Measurements from ENCODE around the gene MAP2K4.

MAP2K4 gene

DNA sequence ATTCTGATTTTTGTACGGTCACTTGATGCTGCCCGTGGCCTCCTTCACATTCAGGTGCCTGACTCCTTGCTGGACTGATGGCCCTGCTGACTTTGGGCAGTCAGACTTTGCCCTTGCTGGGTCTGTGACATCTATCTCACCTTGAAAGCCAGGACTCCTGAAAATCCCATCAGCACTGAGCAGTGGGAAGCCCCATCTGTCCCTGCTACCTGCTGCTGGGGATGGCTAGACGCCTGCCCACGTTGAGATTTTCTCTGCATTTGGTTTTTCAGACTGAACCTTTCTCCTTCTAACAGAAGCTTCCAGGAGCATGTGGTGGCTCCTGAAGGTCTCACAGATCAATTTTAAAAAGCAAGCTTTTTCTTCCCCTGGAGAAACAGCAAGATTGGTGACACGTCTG is 13.2 kb upstream of the MAP2K4 start:
- Histone ChIP-seq H3K4me1 (ENCODE audit: insufficient read depth, low read length) (no peaks in the 10 kb centered on the region), H3K36me3 (ENCODE audit: insufficient read depth, low read length) (no peaks in the 10 kb centered on the region), H3K9ac (ENCODE audit: low read depth, low read length) (no peak overlapping the region), H3K9me3 (ENCODE audit: control insufficient read depth, insufficient read depth, low read length) (no peaks in the 10 kb centered on the region)

DNA sequence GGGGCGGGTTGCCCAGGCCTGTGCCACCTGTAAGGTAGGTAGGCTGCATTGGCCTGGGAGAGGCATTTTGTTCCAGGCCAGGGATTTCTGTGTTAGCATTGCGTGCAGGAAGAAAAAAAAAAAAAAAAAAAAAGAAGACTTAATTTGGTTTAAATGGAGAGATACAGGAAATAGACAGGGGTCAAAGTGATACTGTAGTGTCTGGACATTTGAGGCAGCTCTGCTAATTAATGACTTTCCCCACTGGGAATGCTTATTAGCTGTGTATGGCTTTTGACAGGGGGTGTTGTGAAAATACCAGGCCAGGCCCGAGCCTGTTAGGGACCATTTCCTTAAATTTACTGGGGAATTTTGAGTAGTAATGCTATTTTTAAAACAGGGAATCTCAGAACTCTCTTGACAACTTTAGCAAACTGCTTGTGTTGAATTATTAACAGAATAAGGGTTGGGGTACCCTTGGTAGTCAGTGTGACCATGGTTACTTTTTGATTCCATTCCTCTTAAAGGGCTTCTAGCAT is 1.0 kb downstream of the MAP2K4 start:
- peak overlapping the region; percentile 84 for H3K9ac ChIP-seq (ENCODE audit: low read depth, low read length)
- H3K4me1 ChIP-seq (ENCODE audit: insufficient read depth, low read length): peaks cover 11% of the 10 kb centered on the region; the same call in 1 of the 2 replicates
- H3K9me3 ChIP-seq (ENCODE audit: control insufficient read depth, insufficient read depth, low read length): no peaks in the 10 kb centered on the region
- H3K36me3 ChIP-seq (ENCODE audit: insufficient read depth, low read length): no peaks in the 10 kb centered on the region

- H3K36me3 ChIP-seq (ENCODE audit: insufficient read depth, low read length): no peaks in the 10 kb centered on the region
- peaks cover 11% of the 10 kb centered on the region; the same call in 1 of the 2 replicates for H3K4me1 ChIP-seq (ENCODE audit: insufficient read depth, low read length)
- H3K9ac ChIP-seq (ENCODE audit: low read depth, low read length): peak overlapping the region; percentile 84; the same call in 1 of the 2 replicates
- no peaks in the 10 kb centered on the region for H3K9me3 ChIP-seq (ENCODE audit: control insufficient read depth, insufficient read depth, low read length)
Observed at GRCh38 chr17:12022310-12022709, 1.6 kb downstream of the MAP2K4 start.

DNA sequence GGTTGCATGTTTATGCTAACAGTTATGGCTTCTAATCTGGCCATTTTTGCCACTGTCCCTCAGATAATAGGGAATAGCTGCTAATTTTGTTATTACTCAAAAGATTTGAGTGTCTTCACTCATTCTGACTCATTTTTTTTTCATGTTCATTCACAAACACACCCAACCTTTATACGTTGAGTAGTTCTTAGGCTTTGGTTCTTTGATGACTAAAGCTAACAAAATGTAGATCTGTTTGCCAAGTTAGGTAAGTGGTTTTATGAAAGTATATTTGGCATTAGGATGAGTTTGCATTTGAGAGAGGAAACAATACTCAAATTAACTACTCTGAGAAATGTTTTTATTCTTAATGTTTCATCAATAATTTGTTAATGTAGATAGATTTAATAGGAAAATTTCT is 3.6 kb downstream of the MAP2K4 start:
- no peak overlapping the region for H3K9ac ChIP-seq (ENCODE audit: low read depth, low read length)
- H3K36me3 ChIP-seq (ENCODE audit: insufficient read depth, low read length): no peaks in the 10 kb centered on the region
- peaks cover 11% of the 10 kb centered on the region; the same call in 1 of the 2 replicates for H3K4me1 ChIP-seq (ENCODE audit: insufficient read depth, low read length)
- H3K9me3 ChIP-seq (ENCODE audit: control insufficient read depth, insufficient read depth, low read length): no peaks in the 10 kb centered on the region

DNA sequence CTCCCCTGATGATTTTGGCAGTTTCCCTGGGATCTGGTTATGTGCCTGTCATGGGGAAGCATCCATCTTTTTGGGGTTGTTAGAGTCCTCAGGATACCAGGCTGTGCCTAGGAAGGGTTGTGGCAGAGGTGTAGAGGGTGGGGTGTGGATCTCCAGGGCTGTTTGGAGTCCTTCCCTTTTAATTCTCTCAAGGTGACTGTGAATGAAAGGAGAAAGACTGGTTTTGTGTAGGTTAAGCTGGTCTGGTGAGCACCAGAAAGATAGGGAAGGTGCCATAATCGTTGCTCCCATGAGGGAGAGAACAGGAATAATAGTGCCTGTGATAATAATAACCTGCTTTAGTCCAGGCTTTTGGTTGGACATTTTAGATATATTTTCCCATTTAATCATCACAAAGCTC is 7.0 kb downstream of the MAP2K4 start:
- no peak overlapping the region for H3K9ac ChIP-seq (ENCODE audit: low read depth, low read length)

DNA sequence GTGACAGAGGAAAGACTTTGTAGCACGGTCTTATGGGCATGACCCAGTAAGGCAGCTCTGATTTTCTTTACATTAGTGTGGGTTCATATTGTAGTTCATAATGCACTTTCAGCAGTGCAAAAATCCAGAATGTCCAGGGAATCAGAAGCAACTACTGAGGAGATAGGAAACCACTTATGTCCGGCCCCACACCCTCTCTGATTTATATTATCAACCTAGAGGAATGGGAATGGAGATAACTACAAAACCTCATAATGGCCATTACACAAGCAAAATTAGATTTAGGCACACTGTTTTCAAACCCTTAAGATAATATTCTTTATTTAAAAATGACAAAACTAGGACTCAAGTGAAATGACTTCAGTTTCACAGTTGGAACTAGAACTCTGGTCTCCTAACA is 7.9 kb downstream of the MAP2K4 start:
- Histone ChIP-seq H3K9me3 (ENCODE audit: control insufficient read depth, insufficient read depth, low read length) (no peaks in the 10 kb centered on the region), H3K36me3 (ENCODE audit: insufficient read depth, low read length) (no peaks in the 10 kb centered on the region), H3K4me1 (ENCODE audit: insufficient read depth, low read length) (peaks cover 11% of the 10 kb centered on the region; the same call in 1 of the 2 replicates)

More for the DNA sequence above, 7.0 kb downstream of the MAP2K4 start:
- Histone ChIP-seq H3K36me3 (ENCODE audit: insufficient read depth, low read length) (no peaks in the 10 kb centered on the region), H3K4me1 (ENCODE audit: insufficient read depth, low read length) (peaks cover 11% of the 10 kb centered on the region; the same call in 1 of the 2 replicates), H3K9me3 (ENCODE audit: control insufficient read depth, insufficient read depth, low read length) (no peaks in the 10 kb centered on the region)

GRCh38 chr17:12034538-12034937 is 13.9 kb downstream of the MAP2K4 start:
- Histone ChIP-seq H3K9me3 (ENCODE audit: control insufficient read depth, insufficient read depth, low read length) (no peaks in the 10 kb centered on the region), H3K36me3 (ENCODE audit: insufficient read depth, low read length) (no peaks in the 10 kb centered on the region), H3K9ac (ENCODE audit: low read depth, low read length) (no peak overlapping the region), H3K4me1 (ENCODE audit: insufficient read depth, low read length) (no peaks in the 10 kb centered on the region)

More for the DNA sequence above, 7.9 kb downstream of the MAP2K4 start:
- H3K9ac ChIP-seq (ENCODE audit: low read depth, low read length): no peak overlapping the region

DNA sequence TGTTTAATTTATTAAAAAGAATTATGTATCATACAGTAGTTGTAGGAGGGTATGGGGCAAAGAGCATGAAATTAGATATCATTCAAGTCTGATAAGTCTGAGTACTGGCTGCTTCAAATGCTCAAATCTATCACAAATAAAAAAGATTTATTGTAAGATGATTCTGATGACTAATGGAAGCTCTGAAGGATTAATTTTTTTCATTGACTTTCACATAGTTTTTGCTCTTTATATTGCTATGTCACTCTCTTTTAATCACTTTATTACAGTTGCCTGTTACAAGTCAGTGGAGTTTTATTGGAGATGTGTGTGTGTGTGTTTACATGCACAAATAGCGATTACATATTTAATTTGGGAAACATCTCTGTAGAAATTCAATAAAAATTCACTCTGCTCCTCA is 15.0 kb downstream of the MAP2K4 start:
- Histone ChIP-seq H3K9me3 (ENCODE audit: control insufficient read depth, insufficient read depth, low read length) (no peaks in the 10 kb centered on the region), H3K4me1 (ENCODE audit: insufficient read depth, low read length) (no peaks in the 10 kb centered on the region), H3K36me3 (ENCODE audit: insufficient read depth, low read length) (no peaks in the 10 kb centered on the region), H3K9ac (ENCODE audit: low read depth, low read length) (no peak overlapping the region)

DNA sequence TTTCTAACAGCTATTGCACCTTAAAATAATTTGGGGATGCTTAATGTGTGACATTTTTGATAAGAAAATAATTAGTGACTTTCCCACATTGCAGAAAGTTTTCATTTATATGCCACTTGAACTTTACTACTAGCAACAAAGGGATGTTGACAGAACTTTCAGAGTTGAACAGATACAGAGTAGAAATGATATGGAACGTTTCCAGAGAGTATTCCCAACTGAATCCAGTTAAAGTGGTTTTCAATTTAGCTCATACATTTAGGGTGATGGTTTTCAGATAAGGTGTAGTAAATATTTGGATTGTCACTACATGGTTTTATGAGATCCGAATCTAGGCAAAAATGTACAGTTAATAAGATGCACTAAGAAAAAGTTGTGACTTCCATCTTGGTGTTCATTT is 17.3 kb downstream of the MAP2K4 start:
- Histone ChIP-seq H3K4me1 (ENCODE audit: insufficient read depth, low read length) (no peaks in the 10 kb centered on the region), H3K36me3 (ENCODE audit: insufficient read depth, low read length) (no peaks in the 10 kb centered on the region), H3K9me3 (ENCODE audit: control insufficient read depth, insufficient read depth, low read length) (no peaks in the 10 kb centered on the region), H3K9ac (ENCODE audit: low read depth, low read length) (no peak overlapping the region)

- Histone ChIP-seq H3K9ac (ENCODE audit: low read depth, low read length) (no peak overlapping the region), H3K9me3 (ENCODE audit: control insufficient read depth, insufficient read depth, low read length) (no peaks in the 10 kb centered on the region), H3K4me1 (ENCODE audit: insufficient read depth, low read length) (peaks cover 3% of the 10 kb centered on the region; the same call in 1 of the 2 replicates), H3K36me3 (ENCODE audit: insufficient read depth, low read length) (no peaks in the 10 kb centered on the region)
Observed at GRCh38 chr17:12040478-12040877, 19.8 kb downstream of the MAP2K4 start.

DNA sequence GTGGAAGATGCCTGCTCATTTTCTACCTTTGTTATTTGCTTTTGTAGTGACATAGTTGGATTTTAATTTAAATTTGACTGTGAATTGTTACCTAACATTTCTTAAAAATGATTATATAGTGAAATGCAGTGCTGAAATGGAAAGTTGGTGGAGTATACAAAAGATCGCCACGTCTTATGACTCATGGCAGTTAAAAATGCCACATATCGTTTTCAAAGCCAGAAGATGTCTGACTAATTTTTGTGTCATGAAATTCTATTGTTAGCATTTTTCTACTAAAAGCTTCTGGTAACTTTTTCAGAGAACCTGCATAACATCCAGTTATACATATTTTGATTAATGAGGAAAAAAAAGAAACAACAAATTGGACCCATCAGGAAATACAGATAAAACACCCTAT is 20.6 kb downstream of the MAP2K4 start:
- peaks cover 12% of the 10 kb centered on the region; the same call in 1 of the 2 replicates for H3K4me1 ChIP-seq (ENCODE audit: insufficient read depth, low read length)
- H3K9me3 ChIP-seq (ENCODE audit: control insufficient read depth, insufficient read depth, low read length): no peaks in the 10 kb centered on the region
- no peaks in the 10 kb centered on the region for H3K36me3 ChIP-seq (ENCODE audit: insufficient read depth, low read length)
- H3K9ac ChIP-seq (ENCODE audit: low read depth, low read length): no peak overlapping the region

DNA sequence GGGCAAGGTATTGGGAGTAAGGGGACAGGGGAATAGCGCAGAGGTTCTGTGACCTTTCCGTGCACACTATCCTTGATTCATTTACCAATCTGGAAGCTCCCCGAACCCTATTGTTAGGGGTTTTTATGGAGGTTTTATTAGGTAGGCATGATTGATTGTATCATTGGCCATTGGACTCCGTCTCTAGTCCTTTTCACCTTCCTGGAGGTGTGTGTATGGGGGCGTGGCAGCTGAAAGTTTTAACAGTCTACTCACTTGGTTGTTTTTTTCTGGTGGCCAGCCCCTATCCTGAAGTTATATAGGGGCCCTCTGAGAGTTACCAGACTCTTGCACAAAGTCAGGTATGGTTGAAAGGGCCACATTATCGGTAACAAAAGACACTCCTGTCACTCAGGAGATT is 23.0 kb downstream of the MAP2K4 start:
- peaks cover 21% of the 10 kb centered on the region for H3K4me1 ChIP-seq (ENCODE audit: insufficient read depth, low read length)
- no peaks in the 10 kb centered on the region for H3K9me3 ChIP-seq (ENCODE audit: control insufficient read depth, insufficient read depth, low read length)
- no peak overlapping the region for H3K9ac ChIP-seq (ENCODE audit: low read depth, low read length)
- H3K36me3 ChIP-seq (ENCODE audit: insufficient read depth, low read length): no peaks in the 10 kb centered on the region

- Histone ChIP-seq H3K9me3 (ENCODE audit: control insufficient read depth, insufficient read depth, low read length) (no peaks in the 10 kb centered on the region), H3K4me1 (ENCODE audit: insufficient read depth, low read length) (peaks cover 32% of the 10 kb centered on the region), H3K36me3 (ENCODE audit: insufficient read depth, low read length) (no peaks in the 10 kb centered on the region)
Observed at GRCh38 chr17:12046786-12047185, 26.1 kb downstream of the MAP2K4 start.

GRCh38 chr17:12047681-12048376 is 27.2 kb downstream of the MAP2K4 start:
- Histone ChIP-seq H3K9me3 (ENCODE audit: control insufficient read depth, insufficient read depth, low read length) (no peaks in the 10 kb centered on the region), H3K36me3 (ENCODE audit: insufficient read depth, low read length) (no peaks in the 10 kb centered on the region), H3K9ac (ENCODE audit: low read depth, low read length) (no peak overlapping the region), H3K4me1 (ENCODE audit: insufficient read depth, low read length) (peaks cover 34% of the 10 kb centered on the region)

More at GRCh38 chr17:12046786-12047185, 26.1 kb downstream of the MAP2K4 start:
- H3K9ac ChIP-seq (ENCODE audit: low read depth, low read length): no peak overlapping the region

- Histone ChIP-seq H3K9me3 (ENCODE audit: control insufficient read depth, insufficient read depth, low read length) (no peaks in the 10 kb centered on the region), H3K36me3 (ENCODE audit: insufficient read depth, low read length) (no peaks in the 10 kb centered on the region), H3K4me1 (ENCODE audit: insufficient read depth, low read length) (peaks cover 34% of the 10 kb centered on the region), H3K9ac (ENCODE audit: low read depth, low read length) (no peak overlapping the region)
Observed at GRCh38 chr17:12048843-12049473, 28.3 kb downstream of the MAP2K4 start.

Measured in ES-I3 (cell line).